Myocyte (in vitro differentiated cells): ENCODE measurements around the gene LRRC8C. TPM values are rescaled to one million over a fixed set of nuclear protein-coding genes. Genes with fewer than 3 reads are reported as not detected.

Experiments used
- DNase-seq: peaks from one replicate; pipeline ENCODE4 v3.0.0-alpha.2; 2012; ENCODE audit warnings: low read depth
- total RNA-seq: library from RNA; depleted of rRNA; stranded (reverse); fragments of >200 nt; gene quantifications from 2 replicates; pipeline ENCODE4 v1.2.3, GENCODE V29; 2014

Gene LRRC8C
- total RNA-seq, 1 donor from 2014 or later, result 1.8 TPM

GRCh38 chr1:89728381-89728780 is 95.5 kb downstream of the LRRC8C start:
- no peak for DNase-seq

- DNase-seq, result no peak
Measured at GRCh38 chr1:89732206-89732605, 99.3 kb downstream of the LRRC8C start.

GRCh38 chr1:89732643-89733222 is 99.8 kb downstream of the LRRC8C start:
- DNase-seq, result no peak

- no peak for DNase-seq
Measured at GRCh38 chr1:89733748-89734147, 100.8 kb downstream of the LRRC8C start.

GRCh38 chr1:89734442-89734841 is 101.5 kb downstream of the LRRC8C start:
- DNase-seq, result no peak

GRCh38 chr1:89735479-89735878 is 102.6 kb downstream of the LRRC8C start:
- no peak for DNase-seq

GRCh38 chr1:89736937-89737733 is 104.2 kb downstream of the LRRC8C start:
- DNase-seq, result no peak

GRCh38 chr1:89737985-89738510 is 105.1 kb downstream of the LRRC8C start:
- DNase-seq, result no peak

- DNase-seq, result no peak
Measured at GRCh38 chr1:89739013-89739843, 106.3 kb downstream of the LRRC8C start.

GRCh38 chr1:89739844-89740216 is 106.9 kb downstream of the LRRC8C start:
- DNase-seq, result no peak

- DNase-seq, result peak; percentile 44
Measured at GRCh38 chr1:89743788-89744187, 110.9 kb downstream of the LRRC8C start.

- DNase-seq, result no peak
Measured at GRCh38 chr1:89746424-89747149, 113.7 kb downstream of the LRRC8C start.

- no peak for DNase-seq
Measured at GRCh38 chr1:89753761-89754160, 120.8 kb downstream of the LRRC8C start.

GRCh38 chr1:89754518-89754917 is 121.6 kb downstream of the LRRC8C start:
- DNase-seq, result no peak

GRCh38 chr1:89755591-89755990 is 122.7 kb downstream of the LRRC8C start:
- DNase-seq, result no peak

GRCh38 chr1:89757532-89757931 is 124.6 kb downstream of the LRRC8C start:
- no peak for DNase-seq

GRCh38 chr1:89758156-89758555 is 125.2 kb downstream of the LRRC8C start:
- peak; percentile 18 for DNase-seq

- no peak for DNase-seq
Measured at GRCh38 chr1:89759036-89759435, 126.1 kb downstream of the LRRC8C start.

GRCh38 chr1:89760496-89760895 is 127.6 kb downstream of the LRRC8C start:
- DNase-seq, result no peak

GRCh38 chr1:89761338-89761737 is 128.4 kb downstream of the LRRC8C start:
- DNase-seq, result no peak

- no peak for DNase-seq
Measured at GRCh38 chr1:89761901-89762300, 129.0 kb downstream of the LRRC8C start.
